ENCODE results near the gene TRIM40.
A peak's percentile ranks its signal among the peaks of the same experiment; 100 is the strongest.
"Not testable (repeated sequence)": the region's sequence is repeated elsewhere in the genome, so short reads cannot be mapped to it uniquely, and the experiment has no call there.

The TRIM40 gene

GRCh38 chr6:30113003-30113759 is 22.8 kb upstream of the TRIM40 start, which contains the start of gene TRIM31:
TRIM31 (minus strand) TSS chr6:30113090; CDS start chr6:30112805, 285 bp downstream.
- no peak for DNase-seq (ENCODE audit: low read depth in 3 of 3, low spot score in 1 of 3)

- no peak for DNase-seq (ENCODE audit: low read depth in 3 of 3, low spot score in 1 of 3)
Measured at GRCh38 chr6:30113841-30114240, 22.1 kb upstream of the TRIM40 start.

GRCh38 chr6:30116724-30117123 is 19.2 kb upstream of the TRIM40 start:
- DNase-seq (ENCODE audit: low read depth in 3 of 3, low spot score in 1 of 3): no peak

GRCh38 chr6:30118691-30119090 is 17.2 kb upstream of the TRIM40 start:
- DNase-seq (ENCODE audit: low read depth in 3 of 3, low spot score in 1 of 3): not testable (repeated sequence)

GRCh38 chr6:30121446-30122366 is 14.2 kb upstream of the TRIM40 start:
- no peak for DNase-seq (ENCODE audit: low read depth in 3 of 3, low spot score in 1 of 3)

- no peak for DNase-seq (ENCODE audit: low read depth in 3 of 3, low spot score in 1 of 3)
Measured at GRCh38 chr6:30122515-30122914, 13.4 kb upstream of the TRIM40 start.

- DNase-seq (ENCODE audit: low read depth in 3 of 3, low spot score in 1 of 3): no peak
Measured at GRCh38 chr6:30127238-30128093, 8.5 kb upstream of the TRIM40 start.

GRCh38 chr6:30129265-30130178 is 6.4 kb upstream of the TRIM40 start:
- no peak for DNase-seq (ENCODE audit: low read depth in 3 of 3, low spot score in 1 of 3)

GRCh38 chr6:30130179-30130679 is 5.7 kb upstream of the TRIM40 start:
- no peak for DNase-seq (ENCODE audit: low read depth in 3 of 3, low spot score in 1 of 3)

GRCh38 chr6:30130887-30131862 is 4.8 kb upstream of the TRIM40 start:
- DNase-seq (ENCODE audit: low read depth in 3 of 3, low spot score in 1 of 3): peak; percentile 16 to 48 (median 43)

GRCh38 chr6:30131947-30132497 is 3.9 kb upstream of the TRIM40 start:
- DNase-seq (ENCODE audit: low read depth in 3 of 3, low spot score in 1 of 3): no peak

- DNase-seq (ENCODE audit: low read depth in 3 of 3, low spot score in 1 of 3): no peak
Measured at GRCh38 chr6:30135147-30135546, 793 bp upstream of the TRIM40 start.

- DNase-seq (ENCODE audit: low read depth in 3 of 3, low spot score in 1 of 3): no peak
Measured at GRCh38 chr6:30136570-30137286, 788 bp downstream of the TRIM40 start.

- DNase-seq (ENCODE audit: low read depth in 3 of 3, low spot score in 1 of 3): not testable (repeated sequence)
Measured at GRCh38 chr6:30140240-30140639, 4.3 kb downstream of the TRIM40 start.

GRCh38 chr6:30142665-30143064 is 6.7 kb downstream of the TRIM40 start:
- no peak for DNase-seq (ENCODE audit: low read depth in 3 of 3, low spot score in 1 of 3)

- DNase-seq (ENCODE audit: low read depth in 3 of 3, low spot score in 1 of 3): no peak
Measured at GRCh38 chr6:30143780-30144179, 7.8 kb downstream of the TRIM40 start.

GRCh38 chr6:30144811-30145210 is 8.9 kb downstream of the TRIM40 start:
- DNase-seq (ENCODE audit: low read depth in 3 of 3, low spot score in 1 of 3): no peak

GRCh38 chr6:30145818-30146217 is 9.9 kb downstream of the TRIM40 start:
- no peak for DNase-seq (ENCODE audit: low read depth in 3 of 3, low spot score in 1 of 3)

All from stimulated activated CD4-positive, alpha-beta T cell treated with anti-CD3 and anti-CD28 coated beads, TNF-alpha, amount 100 ng/mL, for 1 hour (primary cell).